GM21619 (cell line): Measurements from ENCODE around the gene TP53I13.

Experiments
- ATAC-seq: cut with Tn5 transposase; IDR thresholded peaks from one replicate; pipeline ENCODE4 v1.9.1; 2021; ENCODE audit not compliant: unreplicated experiment

The TP53I13 gene

DNA sequence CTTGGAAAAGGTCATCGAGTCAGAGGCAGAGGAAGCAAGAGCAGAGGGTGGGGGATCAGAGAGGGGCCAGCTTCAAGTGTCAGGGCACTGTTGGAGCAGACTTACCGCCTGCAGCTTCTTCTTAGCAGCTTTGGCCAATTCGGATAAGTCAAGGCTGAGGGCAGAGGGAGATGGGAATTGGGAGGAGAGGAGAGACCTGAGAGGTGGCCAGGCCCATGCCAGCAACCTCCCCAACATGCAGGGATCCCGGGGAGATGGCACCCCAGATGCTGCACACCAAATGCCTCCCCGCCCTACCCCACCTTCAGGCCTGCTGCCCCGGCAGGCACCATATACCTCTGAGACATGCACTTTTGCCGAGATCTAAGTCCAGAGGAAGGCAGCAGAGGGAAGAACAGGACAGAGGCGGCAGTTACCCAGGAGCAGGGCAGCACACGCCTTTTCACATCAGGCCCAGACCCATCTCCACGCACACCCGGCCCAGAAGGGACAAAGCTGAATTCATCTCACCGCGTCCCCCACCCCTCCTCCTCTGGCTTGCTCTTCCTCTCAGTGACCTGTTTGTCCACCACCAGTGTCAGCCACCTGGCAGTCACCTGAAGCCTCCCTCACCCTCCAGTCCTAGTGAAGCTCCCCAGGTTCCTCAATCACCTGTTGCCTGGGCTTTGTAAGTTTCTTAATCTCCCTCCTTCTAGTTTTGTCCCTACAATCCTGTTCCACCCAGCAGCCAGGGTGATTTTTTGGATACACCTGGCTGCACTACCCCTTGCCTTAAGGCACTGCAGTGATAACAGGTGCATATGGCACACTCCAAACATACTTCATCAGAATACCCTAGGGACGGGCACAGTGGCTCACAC is 10.4 kb downstream of the TP53I13 start:
- no peak for ATAC-seq

DNA sequence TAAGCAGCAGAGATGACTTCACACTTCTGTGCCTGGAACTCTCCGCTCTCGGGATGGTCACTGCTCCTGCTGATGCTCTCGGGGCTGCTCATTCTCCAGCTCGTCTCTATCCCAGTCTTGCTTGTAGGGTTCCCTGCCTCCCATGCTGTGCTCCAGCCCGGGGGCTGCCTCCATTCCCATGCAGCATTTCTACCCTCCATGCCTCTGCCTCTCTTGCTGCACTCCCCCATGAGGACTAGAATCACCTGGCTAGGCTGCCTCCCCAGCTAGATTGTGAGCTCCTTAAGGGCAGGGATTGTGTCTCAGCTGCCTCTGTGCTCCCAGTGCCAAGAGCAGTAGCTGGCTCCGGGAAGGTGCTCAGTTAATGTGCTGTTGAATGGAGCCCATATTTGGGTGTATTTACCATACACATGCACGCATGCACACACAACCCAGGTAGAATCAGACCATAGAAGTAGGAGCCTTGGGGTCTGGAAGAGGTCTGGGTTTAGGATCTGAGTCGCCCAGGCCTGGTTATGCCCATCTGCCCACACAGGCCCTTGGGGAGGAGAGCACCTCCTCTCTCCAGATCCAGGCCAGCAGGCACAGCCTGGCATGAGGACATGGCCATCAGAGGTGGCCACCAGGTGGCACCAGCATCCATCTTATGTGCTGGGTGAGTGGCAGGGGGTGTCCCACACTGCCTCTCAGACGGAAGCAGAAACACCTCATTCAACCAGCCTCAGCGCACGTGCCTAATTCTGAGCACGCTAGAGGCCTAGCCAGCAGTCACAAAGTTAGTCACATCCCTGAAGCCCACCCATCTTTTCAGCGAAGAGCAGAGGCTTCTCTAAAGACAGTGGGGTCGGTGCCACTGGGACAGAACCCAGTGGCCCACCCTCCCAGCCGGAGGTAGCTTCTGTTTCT is 11.6 kb downstream of the TP53I13 start:
- ATAC-seq = peak; percentile 79

DNA sequence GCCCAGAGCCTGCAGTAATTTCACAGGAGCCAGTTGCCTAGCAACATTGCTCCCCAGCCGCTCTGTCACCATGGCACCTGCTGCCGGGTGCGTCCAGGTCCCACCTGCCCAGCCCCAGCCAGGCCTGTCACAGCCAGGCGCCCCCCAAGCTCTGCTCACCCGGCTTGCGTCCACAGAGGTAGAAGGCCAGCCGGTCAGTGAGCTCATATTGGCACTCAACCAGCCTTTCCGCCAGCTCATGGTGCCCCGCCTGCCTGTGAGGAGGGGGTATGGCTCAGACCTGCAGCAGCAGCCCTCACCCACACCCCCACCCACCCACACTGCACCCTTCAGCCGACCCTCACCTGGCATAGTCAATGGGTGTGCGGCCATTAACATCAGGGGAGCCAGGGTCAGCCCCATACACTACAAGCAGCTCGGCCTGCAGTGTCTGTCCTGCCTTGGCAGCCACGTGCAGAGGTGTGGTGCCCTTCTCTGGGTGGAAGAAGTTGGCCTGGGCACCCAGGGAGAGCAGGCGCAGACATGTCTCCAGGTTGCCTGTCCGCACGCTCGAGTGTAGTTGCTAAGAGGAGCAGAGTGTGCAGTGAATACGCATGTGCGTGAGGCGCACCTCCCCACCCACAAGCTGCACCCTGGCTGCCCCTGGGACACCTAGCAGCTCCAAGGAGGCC is 13.2 kb downstream of the TP53I13 start:
- no peak for ATAC-seq

DNA sequence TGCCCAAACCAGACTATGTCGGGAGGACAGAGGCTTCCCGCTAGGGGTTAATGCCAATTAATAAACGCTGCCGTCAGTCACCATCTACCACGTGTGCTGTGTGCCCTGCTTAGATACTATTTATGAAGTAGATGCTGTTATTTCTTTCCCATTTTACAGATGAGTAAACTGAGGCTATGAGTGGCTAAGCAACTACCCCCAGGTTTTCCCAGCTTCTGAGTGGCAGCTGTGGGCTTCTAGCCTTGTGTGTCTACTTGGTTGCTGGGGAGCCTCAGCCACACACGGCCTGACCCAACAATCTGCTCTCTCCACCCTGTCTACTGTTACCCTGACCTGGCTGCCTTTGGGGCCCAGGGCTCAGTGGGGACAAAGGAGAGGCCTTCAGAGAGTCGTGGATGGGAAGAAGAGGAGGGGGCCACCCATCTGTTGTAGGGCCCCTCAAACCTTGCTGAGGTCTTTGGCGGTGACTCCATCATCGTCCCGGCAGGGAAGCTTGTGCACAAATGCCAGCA is 13.8 kb downstream of the TP53I13 start:
- ATAC-seq = no peak

DNA sequence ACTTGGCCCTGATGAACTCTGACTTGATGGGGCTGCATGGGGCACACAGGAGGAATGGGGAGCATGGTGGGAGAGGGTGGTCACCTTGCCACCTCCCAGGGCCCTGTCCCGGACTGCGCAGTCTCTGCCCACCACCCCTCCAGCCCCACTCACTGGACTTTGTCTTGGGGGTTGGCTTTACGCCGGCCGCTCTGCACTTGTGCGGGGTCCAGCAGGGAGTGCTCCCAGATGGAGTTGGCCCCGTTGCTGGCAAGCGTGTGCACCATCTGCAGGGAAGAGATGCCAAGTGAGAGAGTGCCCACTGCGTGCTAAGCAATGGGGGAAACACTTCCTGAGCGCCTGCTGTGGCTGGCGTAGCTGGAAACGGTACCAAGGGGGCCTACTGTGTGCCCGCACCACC is 14.3 kb downstream of the TP53I13 start:
- no peak for ATAC-seq

DNA sequence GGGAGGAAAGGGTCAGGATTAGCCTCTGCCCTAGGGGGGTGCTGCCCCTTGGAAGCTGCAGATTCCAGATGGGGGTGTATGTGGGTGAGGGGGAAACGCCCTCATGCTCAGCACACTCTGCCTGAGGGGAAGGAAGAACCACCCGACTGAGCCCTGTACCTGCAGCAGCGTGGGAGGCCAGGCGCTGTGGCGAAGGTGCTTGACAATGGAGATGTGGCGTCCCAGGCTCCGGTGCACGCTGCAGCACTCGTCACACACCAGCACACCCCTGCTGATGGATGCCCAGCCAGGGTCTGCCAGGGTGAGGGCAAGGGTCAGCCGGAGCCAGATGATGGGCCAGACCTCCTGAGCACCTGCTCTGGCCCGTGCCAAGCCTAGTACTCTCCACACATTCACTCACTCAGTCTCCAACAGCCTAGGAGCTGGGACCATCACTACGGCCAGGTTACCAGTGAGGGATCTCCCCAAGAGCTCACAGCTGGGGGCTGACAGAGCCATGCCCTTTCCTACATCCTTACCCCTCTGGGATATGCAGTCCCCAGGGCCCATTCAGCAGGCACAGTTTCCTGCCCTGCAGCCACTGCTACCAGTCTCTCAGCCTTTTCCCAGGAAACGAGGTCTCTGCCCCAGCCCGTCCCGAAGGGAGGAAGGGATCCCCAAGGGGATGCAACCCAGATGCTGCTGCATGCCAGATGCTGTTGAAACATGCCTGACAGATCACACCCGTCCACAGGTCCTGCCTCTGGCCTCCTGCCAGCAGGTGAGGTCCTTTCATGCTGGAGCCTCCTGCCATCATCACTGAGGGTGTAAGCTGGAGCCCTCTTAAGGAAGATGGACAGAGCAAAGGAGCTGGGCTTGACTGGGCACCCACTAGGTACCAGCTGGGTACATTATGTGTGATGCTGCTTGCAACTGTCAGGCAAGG is 15.1 kb downstream of the TP53I13 start:
- no peak for ATAC-seq

DNA sequence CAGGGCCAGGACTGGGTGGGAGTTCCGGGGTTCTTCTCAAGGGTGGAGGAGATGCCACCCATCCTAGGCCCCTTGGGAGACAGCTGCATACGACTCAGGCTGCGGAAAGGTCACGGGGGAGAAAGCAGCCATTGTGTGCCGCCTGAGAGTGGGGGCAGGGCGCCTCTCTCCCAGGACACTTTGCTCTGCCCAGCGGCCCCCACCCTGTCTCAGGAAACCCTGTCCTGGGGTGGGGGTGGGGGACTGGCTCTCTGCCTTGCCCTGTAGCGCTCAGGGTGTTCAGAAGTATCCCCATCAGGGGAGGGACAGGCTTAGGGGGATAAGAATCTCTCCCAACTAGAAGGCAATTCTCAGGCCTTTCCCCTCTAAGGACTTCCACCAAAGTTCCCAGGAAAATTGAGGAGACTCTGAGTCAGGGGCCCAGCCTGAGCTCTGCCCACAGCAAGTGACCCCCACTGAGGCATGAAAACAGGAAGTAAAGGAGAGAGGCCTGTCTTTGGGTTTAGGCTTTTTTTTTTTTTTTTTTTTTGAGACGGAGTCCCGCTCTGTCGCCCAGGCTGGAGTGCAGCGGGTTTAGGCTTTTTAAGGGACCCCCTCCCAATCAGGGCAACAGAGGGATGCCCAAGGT is 16.1 kb downstream of the TP53I13 start:
- ATAC-seq = no peak

DNA sequence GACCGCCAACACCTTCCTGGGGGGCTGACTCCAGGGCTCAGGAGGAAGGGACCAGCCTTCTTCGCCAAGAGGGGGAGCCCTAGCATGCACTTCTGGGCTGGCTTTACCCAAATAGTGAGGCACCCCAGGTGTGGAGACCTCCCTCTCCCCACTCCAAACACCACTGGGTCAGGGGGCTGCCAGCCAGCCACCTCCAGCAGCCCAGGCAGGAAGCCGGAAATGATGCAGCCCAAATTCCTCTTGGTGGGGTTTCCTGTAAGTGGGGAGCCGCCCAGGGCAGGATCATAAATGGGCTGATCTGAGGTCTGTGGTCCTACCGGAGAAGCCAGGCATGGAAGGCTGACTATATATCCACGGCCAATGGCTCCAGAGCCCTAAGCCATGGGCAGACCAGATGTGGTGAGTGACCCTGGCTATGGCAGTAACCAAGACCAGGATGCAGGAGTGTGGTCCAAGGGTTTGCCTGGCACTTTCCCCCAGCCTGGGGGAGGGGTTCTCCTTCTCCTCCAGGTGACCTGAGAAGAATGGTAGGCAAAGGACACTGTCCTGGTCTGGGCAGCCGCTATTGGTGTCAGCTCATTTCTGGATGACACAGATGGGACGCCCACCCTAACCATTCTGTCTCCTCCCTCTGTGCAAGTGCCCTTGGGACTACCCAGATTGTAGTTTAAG is 16.7 kb downstream of the TP53I13 start:
- ATAC-seq = no peak

DNA sequence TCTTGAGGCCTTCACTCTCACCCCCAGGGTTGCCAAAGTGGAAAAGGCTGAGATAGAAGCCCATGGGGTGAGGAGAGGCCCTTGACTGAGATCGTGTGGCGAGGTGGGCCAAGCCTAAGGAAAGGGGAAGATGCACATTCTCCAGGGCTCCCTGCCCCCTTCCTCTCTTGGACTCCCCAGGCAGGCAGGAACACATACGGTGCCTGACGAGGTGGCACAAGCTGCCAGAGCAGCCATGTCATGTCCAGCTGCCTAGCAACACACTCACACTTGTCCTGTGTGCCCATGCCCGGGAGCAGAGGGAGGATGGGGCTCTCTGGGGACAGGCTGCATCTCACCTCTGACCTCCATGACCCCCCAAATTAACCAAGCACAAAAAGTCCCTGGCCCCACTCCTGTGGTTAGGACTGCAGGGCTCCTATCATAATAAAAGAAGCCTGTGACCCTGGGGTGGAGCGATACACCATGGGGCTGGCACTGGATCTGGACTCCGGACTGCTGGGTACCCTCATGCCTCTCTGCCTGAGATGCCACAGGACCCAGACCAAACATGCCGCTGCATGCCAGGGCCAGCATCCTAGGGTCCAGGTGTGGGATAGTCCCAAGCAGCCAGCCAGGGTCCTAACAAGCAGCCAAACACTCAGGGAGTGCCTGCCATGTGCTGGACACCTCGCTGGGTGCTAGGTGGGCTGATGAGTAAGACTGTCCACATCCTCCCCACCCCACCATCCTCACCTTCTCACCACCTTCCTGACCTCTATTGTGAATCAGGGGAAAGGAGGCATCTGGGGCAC is 18.4 kb downstream of the TP53I13 start:
- no peak for ATAC-seq

DNA sequence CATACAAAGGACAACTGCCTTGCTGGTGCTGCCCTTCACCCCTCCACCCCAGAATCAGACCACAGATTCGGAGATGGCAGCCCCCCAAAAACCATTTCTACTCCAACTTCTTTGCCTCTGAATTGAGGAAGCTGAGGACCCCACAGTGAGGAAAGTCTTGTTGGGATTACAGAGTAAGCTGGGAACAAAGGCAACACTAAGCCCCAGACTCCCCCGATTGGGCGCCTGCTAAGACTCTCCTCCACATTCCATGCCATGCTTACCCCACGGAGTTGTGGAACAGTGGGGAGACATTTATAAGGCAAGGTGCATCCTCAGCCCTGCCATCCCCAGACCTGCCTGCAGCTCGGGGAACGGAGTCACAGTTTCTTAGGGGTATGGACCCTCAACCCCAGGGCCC is 19.1 kb downstream of the TP53I13 start:
- ATAC-seq = no peak

DNA sequence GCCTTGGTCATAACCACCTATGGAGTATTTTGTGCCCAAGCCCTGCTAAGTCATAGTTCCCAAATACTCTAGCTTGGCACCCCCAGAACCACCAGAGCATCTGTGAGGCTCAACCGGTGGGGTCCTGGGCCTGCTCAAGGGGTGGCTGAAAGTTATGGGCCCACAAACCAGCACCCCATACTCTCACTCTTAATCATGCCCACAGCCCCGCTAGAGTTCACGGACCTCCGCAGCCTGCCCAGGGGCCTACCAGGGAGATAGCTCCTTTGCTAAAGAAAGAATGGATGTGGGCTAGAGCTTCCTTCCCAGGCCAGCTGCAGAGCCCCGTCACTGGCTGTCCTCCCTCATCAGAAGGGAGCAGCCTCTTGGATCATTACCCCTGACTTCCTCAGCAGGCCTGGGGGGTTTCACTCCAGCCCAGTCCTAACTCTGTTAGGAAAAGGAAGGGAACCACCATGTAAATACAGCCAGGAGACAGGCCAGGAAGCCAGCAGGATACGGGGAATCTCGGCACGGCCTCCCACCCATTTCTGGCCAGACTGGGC is 19.6 kb downstream of the TP53I13 start:
- no peak for ATAC-seq

DNA sequence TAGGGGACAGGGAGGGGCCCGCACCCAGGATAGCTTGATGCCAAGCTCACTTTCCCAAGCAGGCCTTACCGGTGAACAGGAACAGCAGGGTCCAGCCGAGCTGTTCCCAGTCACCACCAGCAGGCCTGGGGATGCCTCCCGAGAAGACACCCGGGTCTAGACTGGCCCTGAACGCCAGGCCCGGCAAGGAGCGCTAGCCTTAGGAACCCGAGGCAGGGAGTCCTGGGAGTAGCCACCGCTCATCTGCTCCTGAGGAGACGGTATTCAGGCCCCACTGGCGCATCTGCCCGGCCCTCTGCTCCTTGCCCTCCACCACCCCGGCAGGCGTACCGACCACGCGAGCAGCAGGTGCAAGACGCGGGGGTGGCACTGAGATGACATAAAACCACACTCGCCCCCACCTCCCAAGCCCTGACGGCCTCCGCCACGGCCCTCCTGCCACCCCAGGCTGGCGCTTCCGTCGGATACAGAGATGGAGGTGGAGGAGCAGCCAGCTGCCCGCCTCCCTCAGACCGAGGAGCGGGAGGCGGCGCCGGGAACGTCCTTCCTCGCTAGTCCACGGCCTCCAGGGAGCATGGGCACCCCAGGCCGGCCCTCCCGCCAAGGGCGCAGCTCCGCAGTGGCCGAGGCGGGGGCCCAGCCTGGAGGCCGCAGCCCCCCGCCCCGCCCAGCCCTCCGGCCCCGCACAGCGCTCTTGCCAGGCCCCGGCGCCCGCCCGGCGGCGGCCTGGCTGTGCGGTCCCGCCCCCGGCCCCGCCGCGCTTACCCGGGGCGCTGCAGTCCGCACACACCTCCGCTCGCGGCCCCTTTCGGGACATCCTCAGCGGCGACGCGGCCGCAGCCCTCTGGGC is 20.3 kb downstream of the TP53I13 start:
- ATAC-seq = peak; percentile 24

DNA sequence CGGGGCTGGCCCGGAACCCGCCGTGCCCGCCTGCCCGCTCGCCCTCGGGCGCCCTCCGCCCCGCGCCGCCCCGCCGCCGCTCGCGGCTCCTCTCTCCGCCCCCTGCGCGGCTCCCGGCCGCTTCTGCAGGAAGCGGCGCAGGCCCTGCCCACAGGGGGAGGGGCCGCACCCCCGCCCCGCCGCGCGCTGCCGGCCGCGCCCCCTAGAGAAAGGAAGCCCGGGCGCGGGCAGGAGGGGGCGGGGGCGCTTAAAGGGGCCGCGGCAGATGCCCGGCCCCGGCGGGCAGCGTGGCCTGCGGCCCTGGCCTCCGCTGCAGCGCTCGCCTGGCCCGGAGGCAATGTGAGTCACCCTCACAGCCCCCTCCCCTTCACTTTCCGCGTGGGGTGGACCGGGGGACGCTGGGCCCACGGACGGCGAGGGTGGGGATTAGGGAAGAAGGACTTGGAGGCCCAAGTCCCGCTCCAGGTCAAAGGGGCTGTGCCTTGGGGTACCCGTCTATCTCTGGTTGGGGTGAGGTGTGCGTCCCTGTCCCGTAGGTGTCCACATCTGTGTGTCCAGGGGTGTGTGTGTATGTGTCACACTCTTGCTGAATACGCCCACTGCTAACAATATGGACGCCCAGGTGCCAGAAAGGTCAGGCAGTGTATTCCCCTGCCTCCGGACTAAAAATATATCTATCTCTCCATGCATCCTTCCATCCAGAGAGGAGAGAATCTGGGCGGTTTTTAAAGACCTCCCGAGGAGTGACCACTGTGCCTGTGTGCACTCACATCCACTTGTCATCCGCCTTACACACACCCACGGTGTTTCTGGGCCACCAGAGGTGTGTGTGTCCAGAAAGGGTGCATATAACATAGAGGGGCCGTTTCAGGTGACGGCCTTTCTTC is 21.3 kb downstream of the TP53I13 start, which contains the start of gene GIT1:
Gene GIT1, minus strand, starts transcription at position 125 of the 887 bp plus-strand sequence. CDS start 270 bp downstream, outside the sequence.
- ATAC-seq = peak; percentile 40

DNA sequence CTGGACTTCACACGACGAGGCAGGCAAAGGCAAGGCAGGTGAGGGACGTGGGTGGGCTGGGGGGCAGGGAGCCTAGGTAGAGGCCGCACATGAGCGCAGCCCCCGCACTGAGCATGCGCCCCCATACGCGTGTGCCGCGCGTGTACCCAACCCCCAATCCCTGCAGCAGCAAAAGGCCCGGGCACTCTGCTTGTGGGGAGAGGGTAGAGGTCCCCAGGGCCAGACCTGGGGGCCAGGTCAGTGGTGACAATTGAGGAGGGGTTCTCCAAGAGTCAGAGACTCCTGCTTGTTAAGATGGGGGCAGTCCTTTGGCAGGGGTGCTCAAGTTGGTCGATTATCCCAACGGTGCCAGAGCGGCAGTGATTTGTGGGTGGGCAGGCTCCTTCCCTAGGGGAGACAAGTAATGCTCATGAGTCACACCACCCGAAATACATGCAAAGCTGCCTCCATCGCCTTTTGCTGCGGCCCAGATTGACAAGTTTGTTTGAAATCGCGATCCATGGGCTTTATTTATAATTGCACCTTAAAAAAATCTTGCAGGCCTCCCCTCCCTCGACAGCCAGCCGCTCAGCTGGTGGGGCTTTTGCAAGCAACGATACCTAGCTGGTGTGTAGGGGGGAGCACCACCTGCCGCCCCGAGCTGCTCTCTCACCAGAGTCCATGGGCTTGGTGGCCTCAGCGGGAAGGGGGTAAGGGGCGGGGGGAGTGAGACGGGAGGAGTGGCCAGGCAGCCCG is 22.1 kb downstream of the TP53I13 start:
- no peak for ATAC-seq

DNA sequence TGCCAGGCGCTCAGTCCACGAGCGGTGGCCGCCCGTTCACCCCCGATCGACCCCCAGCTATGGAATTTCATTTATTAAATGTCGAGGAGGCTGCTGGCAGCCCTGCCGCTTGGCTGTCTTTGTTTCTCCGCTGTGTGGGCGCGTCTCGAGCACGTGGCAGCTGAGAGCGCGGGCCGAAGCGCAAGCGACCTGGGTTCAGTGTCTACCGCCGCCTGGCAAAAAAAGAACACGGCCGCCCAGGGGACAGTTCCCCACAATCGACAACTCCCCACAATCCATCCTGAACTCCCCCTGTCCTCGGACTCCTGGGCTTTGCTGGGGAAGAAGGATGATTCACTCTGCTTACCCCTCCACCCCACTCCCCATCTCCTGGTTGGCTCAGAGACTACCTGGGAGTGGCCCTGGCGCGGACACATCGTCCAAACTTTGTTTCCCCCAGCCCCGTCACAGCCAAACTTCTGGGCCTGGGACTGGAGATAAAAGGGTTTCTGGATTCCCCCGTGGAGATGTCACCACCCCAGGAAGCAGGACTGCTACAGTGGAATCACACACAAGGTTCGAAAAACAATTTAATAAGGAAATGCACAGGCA is 22.7 kb downstream of the TP53I13 start:
- no peak for ATAC-seq
